D721Med (cell line): ENCODE results near the gene ZNF407.

ENCODE experiments used
- DNase-seq: peaks from one replicate; pipeline ENCODE4 v3.0.0; 2011; ENCODE audit warnings: low spot score; ENCODE audit not compliant: insufficient read length
- FAIRE-seq: peaks from 2 replicates; lab custom pipeline; 2011; peaks lifted over from hg19 to GRCh38; lab: Jason Lieb, UNC
- CTCF ChIP-seq: IDR thresholded peaks from 2 replicates; pipeline ENCODE4 v1.5.1; 2012; ENCODE audit warnings: mild to moderate bottlenecking, control low read depth; ENCODE audit not compliant: insufficient read depth; ENCODE audit errors: missing control alignments

Gene ZNF407

GRCh38 chr18:74597662-74598349, at the start of gene ZNF407:
Gene ZNF407 (plus strand): TSS chr18:74597870. CDS start chr18:74631020, 33,150 bp downstream.
- no peak for TF ChIP-seq CTCF
- peak; percentile 97 for FAIRE-seq
- peak; percentile 94 for DNase-seq

GRCh38 chr18:74549591-74550104, 48.0 kb upstream of the ZNF407 start:
- no peak for TF ChIP-seq CTCF

GRCh38 chr18:74550886-74551285, 46.8 kb upstream of the ZNF407 start:
- TF ChIP-seq CTCF: no peak
- FAIRE-seq (peak; percentile 6), DNase-seq (no peak)

More at GRCh38 chr18:74549591-74550104, 48.0 kb upstream of the ZNF407 start:
- FAIRE-seq: no peak
- no peak for DNase-seq

GRCh38 chr18:74551452-74551851, 46.2 kb upstream of the ZNF407 start:
- TF ChIP-seq CTCF: no peak
- DNase-seq (no peak), FAIRE-seq (no peak)

GRCh38 chr18:74551936-74552555, 45.6 kb upstream of the ZNF407 start:
- peak; percentile 99 for DNase-seq
- FAIRE-seq: peak; percentile 100

GRCh38 chr18:74556126-74556525, 41.5 kb upstream of the ZNF407 start:
- DNase-seq (no peak), FAIRE-seq (no peak)
- no peak for TF ChIP-seq CTCF

More at GRCh38 chr18:74551936-74552555, 45.6 kb upstream of the ZNF407 start:
- TF ChIP-seq CTCF: peak; percentile 79

- no peak for TF ChIP-seq CTCF
- DNase-seq: no peak
- no peak for FAIRE-seq
Measured at GRCh38 chr18:74558096-74558495, 39.6 kb upstream of the ZNF407 start.
